NCI-H2227 treated with DMSO at 0.1 percent for 48 hours (cell line): ENCODE measurements around the gene MZB1.

Experiments used
- DNase-seq: peaks from one replicate; lab custom pipeline; 2025; lab: John Stamatoyannopoulos, UW

The MZB1 gene, protein sequence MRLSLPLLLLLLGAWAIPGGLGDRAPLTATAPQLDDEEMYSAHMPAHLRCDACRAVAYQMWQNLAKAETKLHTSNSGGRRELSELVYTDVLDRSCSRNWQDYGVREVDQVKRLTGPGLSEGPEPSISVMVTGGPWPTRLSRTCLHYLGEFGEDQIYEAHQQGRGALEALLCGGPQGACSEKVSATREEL

DNA sequence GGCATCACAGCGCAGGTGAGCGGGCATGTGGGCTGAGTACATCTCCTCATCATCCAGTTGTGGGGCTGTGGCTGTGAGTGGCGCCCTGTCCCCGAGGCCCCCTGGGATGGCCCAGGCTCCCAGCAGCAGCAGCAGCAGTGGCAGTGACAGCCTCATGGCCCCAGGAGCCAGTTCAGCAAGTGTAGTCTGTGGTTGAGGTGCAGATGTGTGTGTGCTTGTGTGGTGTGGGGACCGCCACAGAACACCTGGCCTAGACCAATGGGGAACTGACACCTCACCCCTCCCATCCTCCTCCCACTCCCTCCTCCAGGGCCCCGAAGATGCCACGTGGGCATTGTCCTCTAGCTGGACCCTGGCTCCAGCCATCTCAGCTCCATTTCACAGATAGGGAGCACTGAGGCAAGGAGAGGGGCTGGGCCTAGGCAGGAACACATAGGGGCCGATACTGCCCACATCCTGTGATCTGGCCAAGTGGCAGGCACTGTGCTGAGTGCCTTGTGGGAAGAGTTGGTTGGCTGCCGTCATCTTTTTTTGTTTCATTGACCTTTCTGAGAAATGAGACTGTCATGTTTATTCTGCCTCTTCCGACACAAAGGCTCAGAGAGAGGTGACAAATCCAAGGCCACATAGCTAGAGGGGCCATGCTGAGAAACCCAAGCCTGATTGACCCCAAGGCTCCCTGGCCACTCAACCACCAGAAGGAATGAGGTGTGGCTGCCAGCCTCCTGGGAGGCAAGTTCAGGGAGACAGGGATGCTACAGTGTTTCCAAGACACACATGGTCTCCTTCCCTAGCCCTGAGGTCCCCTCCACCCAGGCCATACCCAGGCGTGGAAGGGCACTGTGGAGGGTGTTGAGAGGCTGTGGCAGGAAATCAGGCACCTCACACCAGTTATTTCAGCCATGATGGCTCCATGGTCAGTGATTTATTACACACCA lies at the start of gene MZB1:
MZB1 (minus strand) TSS at position 213 of the 938 bp plus-strand sequence; CDS start at position 156, 57 bp downstream.
- DNase-seq = no peak

- DNase-seq = peak; percentile 92
Measured at GRCh38 chr5:139439013-139439903, 49.5 kb upstream of the MZB1 start, which contains the start of gene DNAJC18. DNAJC18 (minus strand) TSS chr5:139439525; CDS start chr5:139439445, 80 bp downstream.

- DNase-seq = no peak
Measured at GRCh38 chr5:139438707-139439012, 48.9 kb upstream of the MZB1 start.

- no peak for DNase-seq
Measured at GRCh38 chr5:139435676-139436075, 46.0 kb upstream of the MZB1 start.

GRCh38 chr5:139431706-139432105 lies 42.0 kb upstream of the MZB1 start:
- DNase-seq = no peak

- no peak for DNase-seq
Measured at GRCh38 chr5:139430015-139430414, 40.3 kb upstream of the MZB1 start.

DNA sequence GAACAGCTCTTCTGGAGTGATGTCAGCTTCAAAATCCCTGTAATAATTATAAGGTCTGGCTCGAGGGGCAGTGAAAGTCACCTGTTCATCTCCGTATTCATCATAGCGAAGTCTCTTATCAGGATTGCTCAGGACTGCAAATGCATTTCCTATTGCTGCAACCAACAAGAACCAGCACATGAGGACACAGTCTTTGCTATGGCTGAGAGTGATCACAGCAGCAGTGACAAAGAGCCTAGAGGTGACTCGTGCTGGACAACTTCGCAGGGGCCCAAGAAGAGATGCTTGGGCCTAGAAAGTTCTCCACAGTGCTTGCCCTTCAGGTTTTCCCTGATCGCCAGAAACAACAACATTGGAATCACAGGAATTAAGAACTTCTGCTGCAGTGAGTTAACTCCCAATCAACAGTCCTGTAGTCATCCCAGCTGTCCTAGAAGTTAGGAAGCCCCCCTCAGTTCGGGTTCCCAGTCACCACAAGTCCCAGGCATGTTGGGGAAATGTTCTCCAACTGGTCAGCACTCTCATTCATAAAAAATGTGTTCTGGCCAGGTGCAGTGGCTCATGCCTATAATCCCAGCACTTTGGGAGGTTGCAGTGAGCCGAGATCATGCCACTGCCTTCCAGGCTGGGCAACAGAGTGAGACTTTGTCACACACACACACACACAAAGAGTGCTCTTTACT lies 36.6 kb upstream of the MZB1 start:
- no peak for DNase-seq

- no peak for DNase-seq
Measured at GRCh38 chr5:139425497-139425896, 35.8 kb upstream of the MZB1 start.

GRCh38 chr5:139422307-139422893 lies 32.7 kb upstream of the MZB1 start:
- DNase-seq = peak; percentile 61

DNA sequence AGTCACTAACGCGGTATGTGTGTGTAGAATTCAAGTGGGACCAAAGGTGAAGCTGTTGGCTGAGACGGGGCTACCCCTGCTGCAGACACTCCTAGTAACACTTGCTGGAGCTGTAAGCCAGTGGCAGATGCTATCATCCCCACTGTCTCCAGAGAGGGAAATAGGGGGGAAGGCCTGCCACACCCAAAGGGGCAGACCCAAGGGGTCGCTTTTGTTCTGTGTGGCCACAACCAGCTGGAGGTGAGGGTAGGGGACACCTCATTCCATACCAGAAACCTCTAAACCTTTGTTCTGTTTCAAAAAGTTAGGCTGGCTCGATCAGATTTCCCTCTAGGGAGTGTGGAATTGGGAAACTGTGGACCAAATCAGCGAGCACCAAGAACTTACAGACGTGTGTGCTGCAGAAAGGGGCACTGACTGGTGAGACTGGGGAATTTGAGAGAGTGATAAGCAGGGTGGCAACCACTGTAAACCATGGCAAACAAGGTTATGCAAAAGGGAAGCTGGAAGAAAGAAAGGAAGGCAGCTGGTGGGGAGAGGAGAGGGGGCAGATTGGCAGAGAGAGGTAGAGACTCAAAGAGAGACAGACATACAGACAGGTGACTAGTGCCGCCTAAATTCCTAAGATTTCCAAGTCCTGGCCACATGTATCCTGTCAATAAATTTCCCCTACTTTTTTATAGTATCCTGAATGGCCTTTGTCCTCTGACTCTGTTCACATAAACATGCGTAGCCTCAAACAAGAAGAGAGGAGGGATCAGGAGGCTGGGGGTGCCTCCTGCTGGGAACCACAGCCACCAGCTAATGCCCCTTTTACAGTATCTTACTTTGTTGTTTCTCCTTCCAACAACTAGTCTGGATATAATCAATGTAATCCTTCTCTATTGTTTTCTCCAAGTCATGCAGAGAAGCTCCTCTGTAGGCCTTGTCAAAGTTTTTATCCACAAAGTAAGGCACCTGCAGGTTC lies 29.8 kb upstream of the MZB1 start:
- no peak for DNase-seq

- no peak for DNase-seq
Measured at GRCh38 chr5:139418793-139419192, 29.1 kb upstream of the MZB1 start.

- DNase-seq = no peak
Measured at GRCh38 chr5:139417214-139417613, 27.5 kb upstream of the MZB1 start.

GRCh38 chr5:139416651-139417050 lies 26.9 kb upstream of the MZB1 start:
- no peak for DNase-seq

- DNase-seq = no peak
Measured at GRCh38 chr5:139415869-139416268, 26.2 kb upstream of the MZB1 start.

GRCh38 chr5:139415221-139415861 lies 25.6 kb upstream of the MZB1 start:
- no peak for DNase-seq

DNA sequence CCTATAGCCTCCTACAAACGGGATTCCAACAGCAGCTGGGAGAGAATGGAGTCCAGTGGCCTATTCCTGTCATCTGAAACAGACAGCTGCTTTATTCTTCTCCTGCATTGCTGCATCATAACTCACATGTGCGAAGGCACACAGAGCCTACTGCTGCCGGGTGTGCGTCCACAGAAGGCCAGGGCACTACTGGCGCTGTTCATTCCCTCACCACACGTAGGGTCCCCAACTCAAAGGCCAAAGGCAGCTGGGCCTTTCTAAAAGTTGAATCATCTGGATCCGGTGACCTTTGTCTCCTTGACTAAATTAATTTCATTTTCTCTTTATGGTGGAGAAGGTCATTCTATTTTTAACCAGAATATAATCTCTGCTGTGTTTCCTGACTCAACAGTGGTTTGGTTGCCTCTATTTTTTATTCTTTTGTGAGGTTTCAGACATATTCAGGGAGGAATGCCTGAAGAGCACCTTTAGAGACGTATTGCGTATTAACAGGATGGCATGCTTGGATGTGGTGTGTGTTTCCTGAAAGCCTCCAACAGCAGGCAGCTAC lies 24.9 kb upstream of the MZB1 start:
- no peak for DNase-seq

DNA sequence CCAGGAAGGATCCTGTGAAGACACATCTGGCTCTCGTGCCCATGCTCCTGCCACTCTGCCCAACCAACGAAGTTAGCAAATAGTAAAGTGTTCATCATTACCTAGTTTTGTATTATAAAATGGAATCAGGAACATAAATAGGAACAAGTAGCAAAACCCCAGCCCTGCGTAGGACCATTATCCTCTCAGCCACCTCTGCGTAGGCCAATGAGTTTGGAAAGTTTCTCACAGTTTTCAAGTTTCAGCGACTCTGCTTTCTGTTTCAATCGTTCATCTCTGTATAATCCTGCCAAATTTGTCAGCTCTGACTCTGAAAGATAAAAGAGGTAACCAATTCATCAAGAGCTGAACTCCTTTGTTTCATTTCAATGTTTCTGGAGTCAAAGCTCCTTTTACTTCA lies 24.2 kb upstream of the MZB1 start:
- no peak for DNase-seq

DNA sequence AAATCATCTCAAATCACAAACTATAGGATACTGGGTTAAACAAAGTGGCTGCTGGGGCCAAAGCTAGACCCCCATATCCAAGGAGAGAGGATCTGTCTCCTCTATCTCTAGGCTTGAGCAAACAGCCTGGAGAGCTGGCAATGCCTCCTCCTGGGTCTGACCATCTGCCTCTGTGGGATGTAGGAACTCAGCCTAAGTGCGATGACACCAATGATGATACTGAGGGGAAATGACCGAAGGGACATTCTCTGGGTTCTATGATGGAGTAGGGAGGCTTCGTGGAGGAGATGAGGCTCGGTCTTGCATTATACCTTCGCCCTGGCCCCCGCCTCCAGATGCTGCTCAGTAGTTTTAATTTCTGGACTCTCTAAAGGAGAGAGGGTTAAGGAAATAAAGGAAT lies 23.4 kb upstream of the MZB1 start:
- DNase-seq = no peak
